ENCODE results near the gene KCTD16.

DNA sequence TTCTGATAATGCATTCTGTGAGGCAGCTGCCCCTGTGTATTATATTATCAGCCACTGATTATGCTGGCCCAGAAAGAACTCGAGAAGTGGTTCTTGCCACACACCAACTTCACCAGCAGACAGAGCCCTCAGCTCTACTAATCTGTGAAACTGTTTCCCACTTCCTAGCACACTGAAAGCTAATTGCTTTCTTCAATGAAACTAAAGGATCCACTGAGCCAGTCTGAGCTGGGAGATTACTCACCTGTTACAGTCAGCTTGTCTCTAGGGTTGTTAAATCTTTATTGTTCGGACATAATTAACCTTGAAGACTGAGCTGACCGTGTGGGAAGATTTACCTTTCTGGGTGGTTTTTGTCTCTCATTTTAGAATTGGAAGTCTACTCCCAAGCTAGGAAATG is 263.2 kb downstream of the KCTD16 start:
- TF ChIP-seq, protein P1, sequence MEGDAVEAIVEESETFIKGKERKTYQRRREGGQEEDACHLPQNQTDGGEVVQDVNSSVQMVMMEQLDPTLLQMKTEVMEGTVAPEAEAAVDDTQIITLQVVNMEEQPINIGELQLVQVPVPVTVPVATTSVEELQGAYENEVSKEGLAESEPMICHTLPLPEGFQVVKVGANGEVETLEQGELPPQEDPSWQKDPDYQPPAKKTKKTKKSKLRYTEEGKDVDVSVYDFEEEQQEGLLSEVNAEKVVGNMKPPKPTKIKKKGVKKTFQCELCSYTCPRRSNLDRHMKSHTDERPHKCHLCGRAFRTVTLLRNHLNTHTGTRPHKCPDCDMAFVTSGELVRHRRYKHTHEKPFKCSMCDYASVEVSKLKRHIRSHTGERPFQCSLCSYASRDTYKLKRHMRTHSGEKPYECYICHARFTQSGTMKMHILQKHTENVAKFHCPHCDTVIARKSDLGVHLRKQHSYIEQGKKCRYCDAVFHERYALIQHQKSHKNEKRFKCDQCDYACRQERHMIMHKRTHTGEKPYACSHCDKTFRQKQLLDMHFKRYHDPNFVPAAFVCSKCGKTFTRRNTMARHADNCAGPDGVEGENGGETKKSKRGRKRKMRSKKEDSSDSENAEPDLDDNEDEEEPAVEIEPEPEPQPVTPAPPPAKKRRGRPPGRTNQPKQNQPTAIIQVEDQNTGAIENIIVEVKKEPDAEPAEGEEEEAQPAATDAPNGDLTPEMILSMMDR (IDR thresholded peaks at IDR 0.05), result no peak
- no peak for TF ChIP-seq POLR2A (IDR thresholded peaks at IDR 0.05)

Measured in heart left ventricle (tissue), 13 donors.